Common myeloid progenitor, CD34-positive (primary cell): ENCODE measurements around the gene SUPT20HL1.

Source experiments
- CTCF ChIA-PET: fragments of 350-600 bp; sonication (Branson Sonifier 250); formaldehyde crosslinking; loops from one replicate; lab custom pipeline; 2021; ENCODE audit warnings: antibody characterized with exemption; lab: Charles Lee
- POLR2A ChIA-PET: fragments of 350-600 bp; sonication (Branson Sonifier 250); formaldehyde crosslinking; loops from one replicate; lab custom pipeline; 2021; ENCODE audit warnings: antibody characterized with exemption; lab: Charles Lee
- DNase-seq, 3 donors: peaks; one replicate each; pipeline versions ENCODE4 v3.0.0 to v3.0.0-alpha.2; 2013
- H3K27ac ChIP-seq, 2 experiments: 1 replicate in 1 of 2; 2 replicates in 1 of 2; pipeline ENCODE4 v1.7.0; 2013; ENCODE audit warnings: inconsistent platforms in 2 of 2, low read length in 2 of 2, mild to moderate bottlenecking in 2 of 2, low read depth in 1 of 2, moderate library complexity in 1 of 2; ENCODE audit not compliant: severe bottlenecking in 2 of 2, insufficient read depth in 1 of 2, poor library complexity in 1 of 2
- H3K27me3 ChIP-seq, 5 experiments: replicated peaks in 2 of 5; 1 replicate in 3 of 5; 2 replicates in 2 of 5; pipeline versions ENCODE4 v1.6.1 to v1.7.0; 2013; ENCODE audit warnings: low read length in 4 of 5, mild to moderate bottlenecking in 2 of 5, moderate library complexity in 2 of 5, inconsistent platforms in 1 of 5; ENCODE audit not compliant: insufficient read depth in 5 of 5, control insufficient read depth in 4 of 5
- H3K36me3 ChIP-seq, 4 experiments: 1 replicate in 2 of 4; 2 replicates in 2 of 4; pipeline versions ENCODE4 v1.6.1 to v1.7.0; 2013; ENCODE audit warnings: low read length in 3 of 4, control low read depth in 1 of 4, mild to moderate bottlenecking in 1 of 4; ENCODE audit not compliant: control insufficient read depth in 4 of 4, insufficient read depth in 4 of 4
- H3K4me1 ChIP-seq, 4 experiments: 1 replicate in 3 of 4; 2 replicates in 1 of 4; pipeline versions ENCODE4 v1.6.1 to v1.7.1; 2013; ENCODE audit warnings: low read length in 3 of 4, mild to moderate bottlenecking in 3 of 4, control low read depth in 1 of 4, inconsistent platforms in 1 of 4, moderate library complexity in 1 of 4; ENCODE audit not compliant: control insufficient read depth in 4 of 4, insufficient read depth in 4 of 4; ENCODE audit errors: control extremely low read depth in 1 of 4
- H3K4me3 ChIP-seq, 7 experiments: 1 replicate in 4 of 7; 2 replicates in 3 of 7; pipeline versions ENCODE4 v1.5.1 to v1.7.0; 2013; ENCODE audit warnings: mild to moderate bottlenecking in 7 of 7, low read length in 6 of 7, moderate library complexity in 6 of 7, inconsistent platforms in 2 of 7, low read depth in 2 of 7, control low read depth in 1 of 7; ENCODE audit not compliant: insufficient read depth in 4 of 7, control insufficient read depth in 1 of 7; ENCODE audit errors: extremely low read depth in 1 of 7
- H3K9me3 ChIP-seq, 5 experiments: 1 replicate in 4 of 5; 2 replicates in 1 of 5; pipeline versions ENCODE4 v1.6.1 to v1.7.1; 2013; ENCODE audit warnings: low read length in 4 of 5, mild to moderate bottlenecking in 2 of 5, inconsistent platforms in 1 of 5, low read depth in 1 of 5, moderate library complexity in 1 of 5; ENCODE audit not compliant: control insufficient read depth in 4 of 5, insufficient read depth in 2 of 5; ENCODE audit errors: control extremely low read depth in 1 of 5
- WGBS: methylation state at CpG from one replicate; pipeline ENCODE4 v1.1.5; 2013; ENCODE audit not compliant: insufficient coverage; 5-methylcytosine and 5-hydroxymethylcytosine counted together

SUPT20HL1 gene

GRCh38 chrX:24339911-24340310 lies 20.5 kb upstream of the SUPT20HL1 start:
- Histone ChIP-seq H3K4me3 (no peak overlapping the region), H3K27ac (no peak overlapping the region), H3K9me3 (no peaks in the 10 kb centered on the region), H3K27me3 (peaks cover 0 to 23% (median 0%) of the 10 kb centered on the region in 5 experiments), H3K4me1 (peaks cover 0 to 6% (median 1%) of the 10 kb centered on the region in 4 experiments), H3K36me3 (no peaks in the 10 kb centered on the region)
- DNase-seq: peak in 1 of 3 donors; percentile 3
- CTCF ChIA-PET: no interaction called here
- POLR2A ChIA-PET: no interaction called here

GRCh38 chrX:24340501-24340900 lies 19.9 kb upstream of the SUPT20HL1 start:
- no peaks in the 10 kb centered on the region for H3K9me3 ChIP-seq
- 83% methylated on average over 1 of the region's 2 CpGs for WGBS
- no peak overlapping the region for H3K4me3 ChIP-seq
- peaks cover 0 to 29% (median 0%) of the 10 kb centered on the region in 5 experiments for H3K27me3 ChIP-seq
- ChIA-PET POLR2A (no interaction called here), CTCF (no interaction called here)
- no peak for DNase-seq
- H3K4me1 ChIP-seq: peaks cover 0 to 6% (median 1%) of the 10 kb centered on the region in 4 experiments
- no peak overlapping the region for H3K27ac ChIP-seq
- H3K36me3 ChIP-seq: no peaks in the 10 kb centered on the region

- POLR2A ChIA-PET: no interaction called here
- WGBS: 100% methylated on average over 1 of the region's 1 CpG
- no peak for DNase-seq
Measured at GRCh38 chrX:24341795-24342194, 18.6 kb upstream of the SUPT20HL1 start.

GRCh38 chrX:24343719-24344118 lies 16.7 kb upstream of the SUPT20HL1 start:
- WGBS: 27% methylated on average over 7 of the region's 9 CpGs
- CTCF ChIA-PET: interaction anchor here (0.7 kb wide), 1 partner anchor 28 kb away, joined by 3 read pairs; no protein-coding TSS in a partner anchor
- Histone ChIP-seq H3K4me3 (no peak overlapping the region), H3K36me3 (no peaks in the 10 kb centered on the region), H3K4me1 (peaks cover 0 to 6% (median 1%) of the 10 kb centered on the region in 4 experiments), H3K9me3 (no peaks in the 10 kb centered on the region), H3K27me3 (peaks cover 0 to 35% (median 0%) of the 10 kb centered on the region in 5 experiments), H3K27ac (no peak overlapping the region)
- peak; percentile 12 to 62 (median 49) for DNase-seq
- POLR2A ChIA-PET: no interaction called here

More at GRCh38 chrX:24341795-24342194, 18.6 kb upstream of the SUPT20HL1 start:
- Histone ChIP-seq H3K36me3 (no peaks in the 10 kb centered on the region), H3K4me1 (peaks cover 0 to 6% (median 1%) of the 10 kb centered on the region in 4 experiments), H3K27ac (no peak overlapping the region), H3K9me3 (no peaks in the 10 kb centered on the region), H3K4me3 (no peak overlapping the region), H3K27me3 (peaks cover 0 to 33% (median 0%) of the 10 kb centered on the region in 5 experiments)
- CTCF ChIA-PET: interaction anchor here (1.3 kb wide), 1 partner anchor 30 kb away, joined by 5 read pairs; no protein-coding TSS in a partner anchor

GRCh38 chrX:24347881-24348280 lies 12.6 kb upstream of the SUPT20HL1 start:
- 83% methylated on average over 1 of the region's 1 CpG for WGBS
- Histone ChIP-seq H3K27ac (no peak overlapping the region), H3K36me3 (no peaks in the 10 kb centered on the region), H3K4me1 (peaks cover 0 to 6% (median 1%) of the 10 kb centered on the region in 4 experiments), H3K9me3 (no peaks in the 10 kb centered on the region), H3K27me3 (peaks cover 0 to 25% (median 0%) of the 10 kb centered on the region in 5 experiments), H3K4me3 (no peak overlapping the region)
- CTCF ChIA-PET: no interaction called here
- DNase-seq: no peak
- POLR2A ChIA-PET: no interaction called here

GRCh38 chrX:24350217-24350616 lies 10.2 kb upstream of the SUPT20HL1 start:
- peaks cover 0 to 9% (median 0%) of the 10 kb centered on the region in 5 experiments for H3K27me3 ChIP-seq
- no peaks in the 10 kb centered on the region for H3K9me3 ChIP-seq
- no peaks in the 10 kb centered on the region for H3K4me1 ChIP-seq
- no peak overlapping the region for H3K4me3 ChIP-seq
- CTCF ChIA-PET: interaction anchor here (1.0 kb wide), 1 partner anchor 66 kb away, joined by 3 read pairs; no protein-coding TSS in a partner anchor
- 100% methylated on average over 2 of the region's 4 CpGs for WGBS
- no peak for DNase-seq
- POLR2A ChIA-PET: no interaction called here
- H3K36me3 ChIP-seq: no peaks in the 10 kb centered on the region
- no peak overlapping the region for H3K27ac ChIP-seq

- Histone ChIP-seq H3K9me3 (peaks cover 0 to 2% (median 0%) of the 10 kb centered on the region in 5 experiments), H3K4me3 (no peak overlapping the region), H3K27ac (no peak overlapping the region), H3K36me3 (no peaks in the 10 kb centered on the region), H3K27me3 (peaks cover 0 to 2% (median 0%) of the 10 kb centered on the region in 5 experiments), H3K4me1 (peaks cover 0 to 3% (median 0%) of the 10 kb centered on the region in 4 experiments)
- CTCF ChIA-PET: no interaction called here
- POLR2A ChIA-PET: no interaction called here
- peak in 1 of 3 donors; percentile 6 for DNase-seq
- WGBS: 94% methylated on average over 7 of the region's 8 CpGs
Measured at GRCh38 chrX:24355095-24355494, 5.3 kb upstream of the SUPT20HL1 start.
